NCI-H128 (cell line): ENCODE measurements around the gene THUMPD3.

ENCODE experiments used
- DNase-seq: peaks from one replicate; lab custom pipeline; 2025; ENCODE audit not compliant: unreplicated experiment; lab: John Stamatoyannopoulos, UW

Gene THUMPD3, protein sequence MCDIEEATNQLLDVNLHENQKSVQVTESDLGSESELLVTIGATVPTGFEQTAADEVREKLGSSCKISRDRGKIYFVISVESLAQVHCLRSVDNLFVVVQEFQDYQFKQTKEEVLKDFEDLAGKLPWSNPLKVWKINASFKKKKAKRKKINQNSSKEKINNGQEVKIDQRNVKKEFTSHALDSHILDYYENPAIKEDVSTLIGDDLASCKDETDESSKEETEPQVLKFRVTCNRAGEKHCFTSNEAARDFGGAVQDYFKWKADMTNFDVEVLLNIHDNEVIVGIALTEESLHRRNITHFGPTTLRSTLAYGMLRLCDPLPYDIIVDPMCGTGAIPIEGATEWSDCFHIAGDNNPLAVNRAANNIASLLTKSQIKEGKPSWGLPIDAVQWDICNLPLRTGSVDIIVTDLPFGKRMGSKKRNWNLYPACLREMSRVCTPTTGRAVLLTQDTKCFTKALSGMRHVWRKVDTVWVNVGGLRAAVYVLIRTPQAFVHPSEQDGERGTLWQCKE

DNA sequence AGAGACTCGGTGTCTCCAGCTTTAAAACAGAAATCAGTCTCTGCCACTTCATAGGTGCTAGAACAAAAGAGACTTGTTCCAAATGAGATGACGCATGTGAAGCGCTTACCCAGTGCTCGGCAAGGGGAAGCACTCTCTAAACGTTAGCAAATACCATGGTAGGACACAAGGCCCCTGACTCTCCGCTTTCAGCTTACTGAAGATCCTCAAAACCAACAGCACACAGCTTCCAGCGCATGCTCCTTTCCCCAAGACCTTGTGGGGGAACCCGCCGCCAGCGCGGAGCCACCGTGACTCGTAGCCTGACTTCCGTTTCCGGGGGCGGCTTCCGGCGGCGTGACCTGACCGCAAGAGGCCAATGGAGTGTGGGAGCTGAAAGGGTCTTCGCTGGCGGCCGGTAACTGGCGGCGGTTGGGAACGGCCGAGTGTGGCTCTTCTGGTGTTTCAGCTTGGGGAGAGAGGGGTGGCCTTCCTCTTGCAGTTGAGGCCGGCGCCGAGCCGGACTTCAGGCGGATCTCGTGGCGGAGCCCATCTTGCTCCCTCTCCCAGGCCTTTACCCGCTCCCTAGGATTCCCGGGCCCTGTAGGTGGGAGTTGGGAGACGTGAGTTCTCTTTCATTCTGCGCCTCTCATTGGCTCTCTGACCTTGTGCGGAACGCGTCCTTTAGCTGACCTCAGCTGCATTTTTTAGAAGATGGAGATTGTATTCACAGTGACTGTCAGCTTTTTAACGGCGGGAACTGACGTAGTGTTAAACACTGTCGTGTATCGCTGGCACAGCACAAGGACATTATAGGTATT lies at the start of gene THUMPD3:
TSS of gene THUMPD3 (plus strand) at position 324 of the 800 bp plus-strand sequence. CDS start 2,015 bp downstream, outside the sequence.
- peak; percentile 40 for DNase-seq

DNA sequence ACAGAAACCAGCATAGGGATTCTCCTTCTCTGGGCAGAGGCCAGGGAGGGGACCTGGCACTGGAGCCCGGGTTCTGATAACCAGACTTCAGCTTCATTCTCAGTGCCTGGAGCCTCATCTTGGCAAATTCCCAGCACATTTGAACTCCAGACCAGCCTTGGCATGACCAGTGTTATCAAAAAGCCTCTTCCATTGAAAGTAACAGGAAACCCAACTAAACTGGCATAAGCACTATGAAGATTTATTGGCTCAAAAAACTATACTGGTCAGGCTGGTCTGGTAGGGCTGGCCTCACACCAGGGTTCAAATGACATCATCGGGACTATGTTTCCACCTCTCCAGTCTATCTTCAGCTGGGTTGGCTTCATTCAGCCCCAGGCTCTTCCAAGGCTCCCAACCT lies 48.1 kb upstream of the THUMPD3 start:
- no peak for DNase-seq

DNA sequence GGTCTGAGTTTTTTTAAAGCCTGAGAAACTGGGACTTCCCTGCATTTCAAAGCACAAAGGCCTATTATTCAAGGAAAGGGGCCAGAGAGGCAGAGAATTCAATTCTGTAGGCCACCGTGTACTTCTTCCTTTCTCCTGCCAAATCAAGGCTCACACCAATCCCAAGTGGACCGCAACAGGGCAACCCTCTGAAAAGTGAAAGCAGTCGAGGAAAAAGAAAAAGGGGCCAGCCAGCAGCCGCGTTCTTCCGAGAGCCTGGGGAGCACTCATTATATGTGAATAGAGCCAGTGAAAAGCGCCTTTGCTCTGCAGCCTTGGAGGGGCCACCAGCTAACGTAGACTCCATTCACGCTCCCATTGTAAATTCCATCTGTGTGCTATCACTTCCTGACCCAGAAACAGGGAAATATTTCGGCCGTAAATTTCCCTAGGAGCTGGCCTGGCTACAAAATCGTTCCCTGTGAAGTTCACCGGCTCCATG lies 45.9 kb upstream of the THUMPD3 start:
- no peak for DNase-seq

DNA sequence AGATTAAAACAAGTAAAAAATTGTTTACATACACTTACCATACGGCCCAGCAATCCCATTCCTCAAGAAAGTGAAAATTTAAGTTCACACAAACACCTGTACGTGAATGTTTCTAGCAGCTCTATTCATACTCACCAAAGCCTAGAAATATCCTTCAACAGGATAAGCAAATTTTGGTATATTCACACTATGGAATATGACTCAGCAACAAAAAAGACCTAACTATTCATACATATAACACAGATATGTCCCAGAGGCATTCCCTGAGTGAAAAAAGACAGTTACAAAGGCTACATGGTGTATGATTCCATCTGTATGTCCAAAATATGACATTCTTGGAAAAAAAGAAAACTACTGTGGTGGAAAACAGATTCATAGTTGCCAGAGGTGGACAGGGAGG lies 40.1 kb upstream of the THUMPD3 start:
- DNase-seq: no peak

DNA sequence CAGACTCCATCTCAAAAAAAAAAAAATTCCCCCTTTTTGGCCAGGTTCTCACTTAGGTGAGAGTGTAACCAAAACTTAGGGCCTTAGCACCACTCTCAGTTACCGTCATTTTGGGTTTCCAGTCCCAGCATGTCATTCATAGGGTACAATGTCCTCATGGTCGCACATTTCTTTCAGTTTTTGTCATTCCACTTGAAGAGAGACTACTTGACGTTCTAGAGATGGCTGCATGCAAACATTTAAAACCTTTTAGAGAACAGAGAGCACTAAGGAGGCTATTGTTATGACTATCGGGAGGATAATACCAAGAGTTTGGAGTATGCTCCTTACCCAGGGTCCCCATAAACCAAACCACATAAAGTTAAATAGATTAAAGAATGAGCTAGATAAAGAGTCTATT lies 37.9 kb upstream of the THUMPD3 start:
- no peak for DNase-seq

DNA sequence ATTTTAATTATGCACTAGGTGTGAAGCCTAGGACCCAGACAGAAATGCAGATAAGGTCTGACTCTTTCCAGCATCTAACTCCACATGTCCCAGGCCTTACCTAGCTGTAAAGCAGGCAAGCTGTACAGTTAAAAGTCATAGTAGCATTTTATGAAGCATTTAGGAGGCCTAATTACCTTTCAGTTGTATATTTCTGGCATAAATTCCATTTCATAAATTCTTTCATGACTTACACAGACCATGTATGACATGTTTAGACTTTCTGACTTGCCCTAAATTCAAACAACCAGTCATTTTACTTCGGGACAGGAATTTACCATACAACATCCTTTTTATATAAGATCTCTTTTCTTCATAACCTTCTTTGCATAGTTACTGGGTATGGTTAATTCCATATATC lies 35.3 kb upstream of the THUMPD3 start:
- no peak for DNase-seq

DNA sequence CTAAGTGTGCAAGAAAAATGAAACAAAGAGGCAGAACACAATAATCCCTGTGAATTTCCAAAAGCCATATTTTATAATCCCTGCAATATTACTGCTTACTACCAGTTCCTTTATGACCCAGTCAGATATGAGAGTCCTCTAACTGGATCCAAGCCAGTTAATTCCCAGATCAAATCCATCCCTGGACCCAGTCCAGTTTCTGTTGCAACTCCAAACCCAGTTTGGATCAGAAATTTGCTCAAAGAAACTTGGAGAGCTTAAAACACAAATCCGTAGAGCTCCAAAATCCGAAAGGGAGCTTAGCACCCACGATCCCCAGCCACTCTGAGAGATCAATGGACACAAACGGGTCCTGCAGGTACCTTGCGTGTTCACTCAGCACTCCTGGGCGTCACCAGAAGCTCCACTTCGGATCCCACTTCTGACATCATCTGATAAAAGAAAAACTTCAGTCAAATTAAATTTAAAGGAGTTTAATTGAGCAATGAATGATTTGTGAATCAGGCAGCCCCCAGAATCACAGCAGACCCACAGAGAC lies 32.6 kb upstream of the THUMPD3 start:
- DNase-seq: no peak

DNA sequence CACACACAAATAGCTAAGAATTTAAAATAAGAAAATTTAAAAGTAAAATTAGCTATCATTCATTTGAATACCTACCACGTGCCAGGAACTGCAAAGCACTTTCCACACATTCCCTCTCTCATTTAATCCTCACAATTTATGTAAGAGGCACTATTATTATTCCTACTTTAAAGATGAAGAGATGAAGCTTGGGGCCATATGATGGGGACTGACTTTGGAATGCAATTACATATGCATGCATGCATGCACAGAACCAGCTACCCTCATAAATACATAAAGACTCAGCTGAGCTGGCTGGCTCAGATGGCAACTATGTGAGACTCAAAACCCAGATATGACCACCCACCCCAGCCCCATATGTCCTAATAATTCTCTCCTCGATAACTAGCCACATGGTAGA lies 31.7 kb upstream of the THUMPD3 start:
- DNase-seq: no peak

DNA sequence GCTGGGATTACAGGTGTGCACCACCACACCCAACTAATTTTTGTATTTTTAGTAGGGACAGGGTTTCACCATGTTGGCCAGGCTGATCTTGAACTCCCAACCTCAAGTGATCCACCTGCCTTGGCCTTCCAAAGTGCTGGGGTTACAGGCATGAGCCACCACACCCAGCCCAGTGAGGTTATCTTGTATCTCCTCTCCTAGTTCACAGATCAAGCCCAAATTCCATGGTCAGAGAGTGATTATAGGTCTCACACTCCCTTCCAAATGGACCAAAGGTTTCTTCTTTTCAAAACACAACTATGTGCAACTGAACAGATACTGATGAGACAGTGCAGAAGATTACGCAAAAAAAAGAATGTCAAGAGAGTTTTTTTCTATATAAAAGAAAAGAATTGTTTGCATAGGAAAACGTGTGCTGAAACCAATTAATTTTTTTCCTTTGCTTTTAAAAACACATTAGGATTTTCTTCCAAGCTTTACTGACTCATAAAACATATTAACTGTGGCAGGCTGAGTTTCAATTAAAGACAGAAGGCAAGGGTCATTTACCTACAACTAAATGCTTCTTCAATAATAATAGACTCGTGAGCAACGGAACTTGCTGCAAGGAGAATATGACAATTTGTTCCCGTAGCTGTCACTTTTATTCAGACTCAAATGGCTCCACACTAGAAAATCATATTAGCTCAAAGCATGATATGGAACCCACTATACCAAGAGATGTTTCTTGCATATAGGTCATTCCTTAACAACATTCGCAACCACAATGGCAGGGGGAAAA lies 30.4 kb upstream of the THUMPD3 start:
- no peak for DNase-seq

DNA sequence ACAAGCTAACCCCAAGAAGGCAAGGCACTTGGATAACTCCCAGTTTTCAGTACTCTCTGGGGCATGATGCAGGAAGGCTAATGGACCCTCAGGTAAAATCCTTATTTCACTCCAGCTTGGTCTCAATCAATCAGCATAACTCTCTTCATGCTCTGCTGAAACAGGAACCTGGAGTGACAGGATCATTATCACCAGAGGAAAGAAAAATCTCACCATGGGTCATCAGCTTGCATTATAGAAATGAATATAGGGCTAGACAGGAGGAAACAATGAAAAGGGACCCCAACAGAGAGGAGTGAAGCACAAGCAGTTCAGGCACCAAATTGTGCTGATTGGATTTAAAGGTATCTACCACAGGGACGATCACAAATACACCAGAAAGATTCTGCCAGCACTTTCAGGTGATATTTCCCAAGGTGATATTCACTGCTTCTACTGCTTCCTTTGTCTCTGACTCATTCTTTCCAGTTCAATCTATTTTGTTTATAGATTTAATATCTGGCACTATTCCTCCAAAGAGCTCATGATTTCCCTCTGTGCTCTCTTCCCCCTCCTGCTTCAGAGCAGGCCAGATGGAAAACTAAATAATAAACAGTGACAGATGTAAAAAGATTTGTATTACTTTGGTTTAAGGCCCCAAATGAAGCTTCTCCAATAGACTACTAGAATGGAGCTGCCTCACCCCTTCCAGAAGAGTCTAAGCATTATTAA lies 22.9 kb upstream of the THUMPD3 start:
- DNase-seq: no peak

DNA sequence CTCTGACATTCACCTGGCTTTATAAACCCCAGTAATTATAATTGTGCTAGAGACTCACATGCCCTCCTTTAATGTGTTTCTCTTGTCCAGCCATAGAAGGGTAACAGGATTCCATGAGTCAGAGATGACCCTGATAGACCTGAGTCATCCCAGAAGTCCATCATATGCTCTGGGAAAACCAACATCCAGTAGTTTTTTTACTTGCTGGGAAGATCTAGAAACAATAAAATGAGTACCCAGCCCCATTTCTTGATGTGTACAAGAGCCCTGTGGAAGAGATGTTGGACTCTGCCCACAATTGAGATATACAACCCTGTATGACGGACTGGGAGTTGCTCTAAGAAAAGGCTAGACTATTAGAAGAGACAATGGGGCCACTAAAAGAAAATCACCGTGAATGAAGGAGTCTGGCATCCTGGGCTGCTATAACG lies 22.4 kb upstream of the THUMPD3 start:
- DNase-seq: no peak

DNA sequence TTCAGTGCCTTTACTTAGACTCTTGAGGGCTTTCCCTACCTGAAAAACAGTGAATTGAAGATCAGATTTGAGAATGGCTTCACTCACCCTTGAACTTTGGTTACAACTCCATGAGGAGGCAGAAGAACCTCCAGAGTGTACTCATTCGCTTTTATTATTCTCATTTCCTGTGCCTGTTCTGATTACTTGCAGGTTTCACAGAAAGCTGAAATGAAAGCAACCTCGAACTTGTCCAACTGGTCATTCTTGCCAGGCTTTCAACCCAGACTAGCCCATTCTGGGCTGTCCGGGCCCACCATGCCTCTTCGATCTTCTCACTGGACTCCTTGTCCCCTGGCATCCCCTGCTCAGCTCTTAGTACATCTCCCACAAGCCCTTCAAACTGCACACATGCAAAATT lies 20.2 kb upstream of the THUMPD3 start:
- no peak for DNase-seq

DNA sequence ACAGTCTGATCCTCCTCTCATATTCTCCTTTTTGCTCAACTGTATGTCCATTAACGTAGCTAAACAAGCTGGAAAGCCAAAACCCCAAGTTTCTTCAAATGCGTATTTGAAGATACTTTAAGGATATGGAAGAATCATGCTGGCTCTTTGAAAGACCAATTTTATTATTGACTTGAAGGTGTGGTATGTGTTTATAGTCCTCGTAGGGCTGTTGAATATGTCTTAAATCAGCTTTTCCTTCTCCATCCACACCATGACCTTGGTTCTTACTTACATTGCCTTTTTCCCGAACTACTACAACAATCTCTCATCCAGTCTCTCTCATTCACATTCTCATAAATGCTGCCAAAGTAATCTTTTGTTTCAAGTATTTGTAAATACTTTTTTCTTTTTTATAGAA lies 19.7 kb upstream of the THUMPD3 start:
- no peak for DNase-seq

DNA sequence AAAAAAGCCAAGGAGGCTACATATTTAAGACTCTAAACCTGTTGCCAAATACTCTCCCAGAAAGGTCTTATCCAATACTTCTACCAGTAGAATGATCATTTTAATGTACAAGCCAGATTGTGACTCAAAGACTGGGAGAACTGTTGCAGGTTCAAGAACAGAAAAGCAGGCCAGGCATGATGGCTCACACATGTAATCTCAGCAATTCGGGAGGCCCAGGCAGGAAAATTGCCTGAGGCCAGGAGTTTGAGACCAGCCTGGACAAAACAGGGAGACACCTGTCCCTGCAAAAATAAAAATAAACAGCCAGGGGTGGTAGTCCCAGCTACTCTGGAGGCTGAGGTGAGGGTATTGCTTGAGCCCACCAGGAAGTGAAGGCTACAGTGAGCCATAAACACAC lies 17.8 kb upstream of the THUMPD3 start:
- DNase-seq: no peak

DNA sequence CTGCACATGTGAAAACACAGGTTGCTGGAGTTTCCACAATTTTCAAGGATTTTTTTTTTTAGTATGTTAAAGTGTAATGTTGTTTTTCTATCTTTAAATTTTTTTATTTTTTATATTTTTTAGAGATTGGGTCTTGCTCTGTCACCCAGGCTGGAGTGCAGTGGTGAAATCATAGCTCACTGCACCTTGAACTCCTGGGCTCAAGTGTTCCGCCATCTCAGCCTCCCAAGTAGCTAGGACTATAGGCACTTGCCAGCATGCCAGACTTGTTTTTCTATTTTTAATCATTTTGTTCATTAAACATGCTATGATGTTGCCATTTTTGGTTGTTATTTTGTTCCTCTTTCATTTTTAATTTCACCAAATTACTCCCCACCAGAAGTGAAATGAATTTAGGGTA lies 16.7 kb upstream of the THUMPD3 start:
- DNase-seq: no peak

DNA sequence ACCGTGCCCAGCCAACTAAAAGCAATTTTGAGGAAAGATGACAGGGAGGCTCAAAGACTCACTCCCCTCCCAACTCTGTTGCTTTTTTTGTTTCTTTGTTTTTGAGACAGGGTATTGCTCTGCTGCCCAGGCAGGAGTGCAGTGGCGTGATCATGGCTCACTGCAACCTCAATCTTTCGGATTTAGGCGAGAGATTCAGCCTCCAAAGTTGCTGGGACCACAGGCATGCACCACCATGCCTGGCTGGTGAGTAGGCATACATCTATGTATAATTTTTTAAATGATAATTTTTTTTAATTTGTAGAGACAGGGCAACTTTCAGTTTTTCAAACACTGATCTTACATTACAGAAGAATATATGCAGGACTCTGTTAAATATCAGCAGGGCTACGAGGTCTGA lies 15.8 kb upstream of the THUMPD3 start:
- no peak for DNase-seq

DNA sequence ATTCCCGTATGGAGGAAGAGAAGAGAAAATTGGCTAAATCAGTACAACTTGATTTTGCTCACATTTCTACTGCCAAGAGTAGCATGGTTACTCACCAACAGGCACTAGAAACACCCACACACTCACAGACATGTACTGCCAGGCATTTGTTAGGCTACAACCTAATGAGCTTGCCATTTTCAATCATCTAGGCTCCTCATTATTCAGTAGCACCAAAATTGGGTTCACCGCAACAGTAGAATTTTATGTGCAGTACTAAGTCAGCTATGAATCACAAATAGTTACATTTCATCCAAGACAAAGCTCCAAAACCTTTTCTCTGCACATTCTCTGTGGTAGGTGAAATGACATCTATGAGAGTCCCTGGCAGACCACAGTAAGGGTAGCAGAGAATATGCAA lies 15.0 kb upstream of the THUMPD3 start:
- no peak for DNase-seq

DNA sequence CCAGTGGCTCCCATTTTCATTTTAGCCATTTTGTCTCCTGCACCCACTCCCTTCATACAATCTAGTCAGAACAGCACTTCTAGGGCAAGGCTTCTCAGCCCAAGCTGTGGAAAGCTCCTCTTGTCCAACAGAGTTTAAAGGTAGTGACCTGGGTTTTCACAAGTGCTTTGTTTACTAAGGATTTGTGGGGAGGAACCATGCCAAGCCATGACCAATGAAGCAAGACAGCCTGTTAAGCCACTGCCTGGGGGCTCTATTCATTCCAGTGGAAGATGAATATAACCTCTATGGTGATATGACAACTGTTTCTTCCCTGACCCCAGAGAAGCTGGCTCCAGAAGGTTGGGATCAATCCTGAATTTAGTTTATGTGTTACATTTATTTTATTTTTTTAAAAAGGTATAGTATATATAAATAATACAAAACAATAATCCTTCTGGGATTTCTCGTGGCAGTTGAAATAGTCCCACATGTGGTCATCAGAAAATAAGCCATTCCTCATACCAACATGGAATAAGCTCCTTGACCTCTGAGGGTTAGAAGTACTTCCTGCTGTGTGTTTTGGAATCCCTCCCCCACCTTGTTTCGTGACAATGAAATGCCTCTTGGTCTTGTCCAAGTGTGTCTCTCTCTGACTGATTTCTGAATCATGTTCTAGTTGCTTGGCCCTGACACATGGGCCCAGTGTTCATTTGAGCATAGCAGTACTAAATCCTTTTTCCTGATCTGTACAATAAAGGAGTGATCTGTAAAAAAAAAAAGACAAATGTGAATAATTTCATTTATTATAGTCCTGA lies 13.3 kb upstream of the THUMPD3 start:
- DNase-seq: no peak

DNA sequence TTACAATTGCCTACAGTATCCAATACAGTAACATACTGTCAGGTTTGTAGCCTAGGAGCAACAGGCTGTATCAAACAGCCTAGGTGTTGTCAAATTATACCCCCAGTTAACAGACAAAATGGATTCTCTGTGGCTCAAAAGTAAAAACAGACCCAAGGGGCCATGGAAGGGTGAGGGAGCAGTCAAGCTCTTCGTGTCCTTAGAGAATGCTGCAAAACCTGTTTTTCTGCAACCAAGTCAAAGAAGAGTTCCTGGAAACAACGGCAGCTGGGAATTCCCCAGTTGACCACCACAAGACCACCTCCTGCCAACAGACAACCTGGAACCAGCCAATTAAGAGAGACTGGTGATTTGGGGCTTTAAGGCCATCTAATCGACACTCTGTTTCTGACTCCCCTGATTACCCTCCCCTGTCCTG lies 11.1 kb upstream of the THUMPD3 start:
- no peak for DNase-seq
